HG02763 (cell line): ENCODE measurements around the gene GPR183.

Source experiments
- ATAC-seq: cut with Tn5 transposase; IDR thresholded peaks from one replicate; pipeline ENCODE4 v1.9.1; 2021; ENCODE audit warnings: mild to moderate bottlenecking, moderate library complexity; ENCODE audit not compliant: unreplicated experiment

Gene GPR183

GRCh38 chr13:99339736-99340397, 32.7 kb upstream of the GPR183 start:
- ATAC-seq, result no peak

- ATAC-seq, result no peak
These were observed 32.1 kb upstream of the GPR183 start for GRCh38 chr13:99339230-99339721.

GRCh38 chr13:99335603-99336002, 28.4 kb upstream of the GPR183 start:
- ATAC-seq, result peak; percentile 54

GRCh38 chr13:99335087-99335486, 27.9 kb upstream of the GPR183 start:
- ATAC-seq, result no peak

GRCh38 chr13:99334221-99334620, 27.0 kb upstream of the GPR183 start:
- no peak for ATAC-seq

GRCh38 chr13:99332456-99332855, 25.3 kb upstream of the GPR183 start:
- ATAC-seq, result peak; percentile 8

GRCh38 chr13:99331881-99332293, 24.7 kb upstream of the GPR183 start:
- peak; percentile 89 for ATAC-seq

- no peak for ATAC-seq
These were observed 23.7 kb upstream of the GPR183 start for GRCh38 chr13:99330942-99331341.

- no peak for ATAC-seq
These were observed 22.3 kb upstream of the GPR183 start for GRCh38 chr13:99329477-99329876.

- ATAC-seq, result no peak
These were observed 20.6 kb upstream of the GPR183 start for GRCh38 chr13:99327761-99328160.

- ATAC-seq, result no peak
These were observed 19.9 kb upstream of the GPR183 start for GRCh38 chr13:99327126-99327525.

GRCh38 chr13:99326012-99326411, 18.8 kb upstream of the GPR183 start:
- no peak for ATAC-seq

- ATAC-seq, result no peak
These were observed 16.3 kb upstream of the GPR183 start for GRCh38 chr13:99323488-99323887.

GRCh38 chr13:99322297-99323103, 15.3 kb upstream of the GPR183 start:
- peak; percentile 68 for ATAC-seq

GRCh38 chr13:99321709-99322108, 14.5 kb upstream of the GPR183 start:
- no peak for ATAC-seq

GRCh38 chr13:99320693-99321481, 13.7 kb upstream of the GPR183 start:
- ATAC-seq, result no peak

GRCh38 chr13:99316657-99317256, 9.6 kb upstream of the GPR183 start:
- ATAC-seq, result no peak

GRCh38 chr13:99316224-99316623, 9.0 kb upstream of the GPR183 start:
- no peak for ATAC-seq

GRCh38 chr13:99315186-99315585, 8.0 kb upstream of the GPR183 start:
- no peak for ATAC-seq

- no peak for ATAC-seq
These were observed 7.5 kb upstream of the GPR183 start for GRCh38 chr13:99314640-99315176.

GRCh38 chr13:99313941-99314340, 6.7 kb upstream of the GPR183 start:
- ATAC-seq, result no peak
